NB4 (cell line): Measurements from ENCODE around the gene NCK2.

Experiments used
- DNase-seq: peaks from one replicate; pipeline ENCODE4 v3.0.0; 2010; ENCODE audit warnings: low read depth
- H3K4me3 ChIP-seq: one replicate; pipeline ENCODE4 v1.5.1; 2011; ENCODE audit warnings: mild to moderate bottlenecking, low read depth, low read length, moderate library complexity
- MYC ChIP-seq: IDR thresholded peaks from 2 replicates; pipeline ENCODE4 v1.6.1; 2011; ENCODE audit warnings: low read depth, low read length
- POLR2A ChIP-seq: IDR thresholded peaks from 2 replicates; pipeline ENCODE4 v1.6.1; 2011; ENCODE audit warnings: mild to moderate bottlenecking; ENCODE audit not compliant: insufficient read length; ENCODE audit errors: extremely low read depth
- TF ChIP-seq, protein P1 (sequence below): IDR thresholded peaks from one replicate; pipeline ENCODE4 v1.5.1; 2012; ENCODE audit warnings: low read depth, low read length
- TF ChIP-seq, protein P2 (sequence below): IDR thresholded peaks from 2 replicates; pipeline ENCODE4 v1.6.1; 2011; ENCODE audit warnings: low read depth, low read length

The NCK2 gene

DNA sequence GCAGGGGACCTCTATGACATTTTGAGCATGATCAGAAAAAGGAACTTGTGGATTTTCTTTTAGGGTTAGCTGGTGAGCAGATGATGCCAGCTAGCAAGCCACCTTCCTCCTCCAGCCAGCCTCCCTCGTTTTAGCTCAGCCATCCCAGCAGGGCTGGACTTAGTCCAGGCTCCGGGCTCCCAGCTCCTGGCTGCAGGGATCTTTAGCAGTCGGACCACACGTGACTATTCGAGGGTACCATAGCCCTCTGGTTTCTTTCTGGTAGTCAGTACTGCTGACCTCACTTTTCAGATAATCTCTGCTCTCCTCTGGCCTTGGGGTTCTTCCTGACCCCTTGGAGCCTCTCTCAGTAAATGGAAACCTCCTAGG, 31.8 kb downstream of the NCK2 start:
- no peak for DNase-seq
- TF ChIP-seq POLR2A (no peak), MYC (no peak)
- TF ChIP-seq, protein P1, sequence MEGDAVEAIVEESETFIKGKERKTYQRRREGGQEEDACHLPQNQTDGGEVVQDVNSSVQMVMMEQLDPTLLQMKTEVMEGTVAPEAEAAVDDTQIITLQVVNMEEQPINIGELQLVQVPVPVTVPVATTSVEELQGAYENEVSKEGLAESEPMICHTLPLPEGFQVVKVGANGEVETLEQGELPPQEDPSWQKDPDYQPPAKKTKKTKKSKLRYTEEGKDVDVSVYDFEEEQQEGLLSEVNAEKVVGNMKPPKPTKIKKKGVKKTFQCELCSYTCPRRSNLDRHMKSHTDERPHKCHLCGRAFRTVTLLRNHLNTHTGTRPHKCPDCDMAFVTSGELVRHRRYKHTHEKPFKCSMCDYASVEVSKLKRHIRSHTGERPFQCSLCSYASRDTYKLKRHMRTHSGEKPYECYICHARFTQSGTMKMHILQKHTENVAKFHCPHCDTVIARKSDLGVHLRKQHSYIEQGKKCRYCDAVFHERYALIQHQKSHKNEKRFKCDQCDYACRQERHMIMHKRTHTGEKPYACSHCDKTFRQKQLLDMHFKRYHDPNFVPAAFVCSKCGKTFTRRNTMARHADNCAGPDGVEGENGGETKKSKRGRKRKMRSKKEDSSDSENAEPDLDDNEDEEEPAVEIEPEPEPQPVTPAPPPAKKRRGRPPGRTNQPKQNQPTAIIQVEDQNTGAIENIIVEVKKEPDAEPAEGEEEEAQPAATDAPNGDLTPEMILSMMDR, result no peak
- TF ChIP-seq, protein P2, sequence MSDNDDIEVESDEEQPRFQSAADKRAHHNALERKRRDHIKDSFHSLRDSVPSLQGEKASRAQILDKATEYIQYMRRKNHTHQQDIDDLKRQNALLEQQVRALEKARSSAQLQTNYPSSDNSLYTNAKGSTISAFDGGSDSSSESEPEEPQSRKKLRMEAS, result 0 out of 2 replicates have a peak, but pooled peaks have one; percentile 1
- no peak overlapping the region for H3K4me3 ChIP-seq

DNA sequence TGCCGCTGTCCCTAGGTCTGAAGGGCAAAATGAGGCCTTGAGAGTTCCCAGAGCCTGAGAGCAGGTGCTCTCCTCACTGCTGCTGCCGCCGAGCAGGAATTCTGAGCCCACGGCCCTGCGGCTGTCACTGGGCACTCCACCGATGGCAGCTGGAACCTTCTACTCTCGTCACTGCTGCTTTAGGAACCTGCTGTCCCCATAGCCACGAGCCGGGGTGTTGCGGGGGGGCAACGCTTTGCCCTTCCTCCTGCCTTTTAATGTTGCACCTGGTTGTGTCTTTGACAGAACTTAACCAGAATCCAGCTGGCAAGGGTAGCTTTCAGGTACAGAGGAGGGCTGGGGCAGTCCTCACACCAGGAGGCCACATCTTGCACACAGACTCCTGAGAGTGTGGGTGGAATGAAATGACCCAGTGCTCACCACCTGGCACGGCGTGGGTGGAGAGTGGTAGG, 32.3 kb downstream of the NCK2 start:
- no peak overlapping the region for H3K4me3 ChIP-seq
- TF ChIP-seq, protein P1, result no peak
- TF ChIP-seq, protein P2, result no peak
- no peak for TF ChIP-seq POLR2A
- TF ChIP-seq MYC, result no peak
- DNase-seq, result no peak

DNA sequence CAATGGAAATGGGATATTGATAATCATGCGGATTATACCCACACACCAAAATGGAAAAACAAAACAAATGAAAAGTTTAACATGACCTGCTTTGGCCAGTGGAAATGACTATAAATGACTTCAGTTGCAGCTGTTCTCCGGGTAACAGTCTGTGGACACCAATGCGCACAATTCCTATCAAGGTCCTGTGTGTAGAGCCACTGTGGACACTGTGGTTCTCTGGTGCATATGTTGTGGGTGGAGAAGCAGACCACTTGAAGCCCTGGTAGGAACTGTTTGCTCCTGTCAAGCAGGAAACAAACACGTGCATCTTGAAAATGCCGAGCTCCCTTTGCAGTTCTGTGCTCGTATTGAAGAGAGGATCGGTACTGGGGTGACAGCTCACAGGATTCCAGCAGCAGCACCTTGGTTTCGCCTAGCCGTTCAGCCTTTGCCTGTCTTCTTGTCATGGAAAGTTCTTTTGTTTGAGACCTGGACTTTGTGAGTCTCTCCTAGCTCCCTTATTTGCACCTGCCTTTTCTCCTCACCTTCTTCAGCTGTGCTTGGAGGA, 32.9 kb downstream of the NCK2 start:
- no peak overlapping the region for H3K4me3 ChIP-seq
- TF ChIP-seq MYC (no peak), POLR2A (no peak)
- TF ChIP-seq, protein P1, result no peak
- TF ChIP-seq, protein P2, result no peak
- no peak for DNase-seq

DNA sequence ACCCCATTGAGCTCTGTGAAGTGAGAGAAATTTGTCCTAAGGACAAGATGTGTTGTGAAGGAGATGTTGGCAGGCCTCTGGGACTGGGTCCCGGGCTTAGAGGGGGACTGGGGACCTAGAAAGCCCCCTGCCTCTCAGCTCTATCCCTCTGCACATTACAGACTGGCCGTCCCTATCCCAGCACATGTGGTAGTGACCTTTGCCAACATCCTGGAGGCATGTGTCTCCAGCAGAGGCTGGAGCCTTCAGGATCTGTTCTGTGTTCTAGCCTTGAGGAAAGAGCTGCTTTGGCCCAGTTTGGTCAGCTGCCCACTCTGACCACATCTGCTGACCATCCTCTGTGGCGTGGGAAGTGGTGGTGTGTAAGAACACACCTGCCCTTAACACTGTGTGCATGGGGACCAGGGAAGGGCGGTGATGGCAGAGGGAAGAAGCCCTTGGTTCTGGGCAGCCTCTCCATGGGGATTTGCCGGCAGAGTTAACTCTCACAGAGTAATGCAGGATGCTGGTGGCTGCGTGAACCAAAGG, 33.4 kb downstream of the NCK2 start:
- TF ChIP-seq, protein P1, result no peak
- no peak for TF ChIP-seq MYC
- TF ChIP-seq POLR2A, result no peak
- TF ChIP-seq, protein P2, result no peak
- DNase-seq, result no peak
- no peak overlapping the region for H3K4me3 ChIP-seq

DNA sequence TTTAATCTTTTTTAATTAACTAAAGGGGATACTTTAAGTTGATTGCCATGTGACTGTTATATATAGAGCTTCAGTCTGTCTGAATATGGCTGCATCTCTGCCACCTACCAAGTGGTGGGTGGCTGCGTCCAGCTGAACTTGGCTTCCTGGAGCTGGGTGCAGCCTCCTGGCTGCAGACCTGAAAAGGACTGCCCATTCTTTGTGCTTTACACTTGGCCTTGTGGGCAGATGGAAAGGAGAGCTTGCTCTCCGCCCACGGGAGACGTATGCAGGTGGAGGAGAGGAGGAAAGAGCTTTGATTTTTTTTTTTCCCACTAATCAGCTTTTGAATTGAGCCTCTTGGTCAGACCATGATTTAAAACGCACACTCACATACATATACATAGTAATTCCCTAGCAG, 34.7 kb downstream of the NCK2 start:
- no peak overlapping the region for H3K4me3 ChIP-seq
- no peak for DNase-seq
- TF ChIP-seq, protein P2, result no peak
- TF ChIP-seq MYC (no peak), POLR2A (no peak)
- TF ChIP-seq, protein P1, result no peak

DNA sequence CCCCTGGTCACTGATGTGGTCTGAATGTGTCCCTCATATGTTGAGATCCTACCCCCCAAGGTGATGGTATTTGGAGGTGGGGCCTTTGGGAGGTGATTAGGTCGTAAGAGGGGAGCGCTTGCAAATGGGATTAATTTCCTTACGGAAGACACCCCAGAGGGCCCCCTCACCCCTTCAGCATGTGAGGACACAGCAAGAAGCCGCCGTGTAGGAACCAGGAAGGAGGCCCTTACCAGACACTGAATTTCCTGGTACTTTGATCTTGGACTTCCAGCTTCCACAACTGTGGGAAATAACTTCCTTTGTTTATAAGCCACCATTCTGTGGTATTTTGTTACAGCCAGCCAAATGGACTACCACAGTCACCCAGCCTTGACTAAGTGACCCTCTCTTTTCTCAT, 35.9 kb downstream of the NCK2 start:
- DNase-seq, result no peak
- TF ChIP-seq, protein P1, result no peak
- TF ChIP-seq, protein P2, result no peak
- TF ChIP-seq POLR2A (no peak), MYC (no peak)

More for the DNA sequence above, 35.9 kb downstream of the NCK2 start:
- H3K4me3 ChIP-seq, result no peak overlapping the region
